OCI-LY3 (cell line): Measurements from ENCODE around the gene MARCOL.
"Not testable (repeated sequence)": the region's sequence is repeated elsewhere in the genome, so short reads cannot be mapped to it uniquely, and the experiment has no call there.

Experiments
- H2AFZ ChIP-seq: fragments of 200-600, 300-600 bp; shearing (Covaris generic); 2 replicates; pipeline ENCODE4 v1.6.0; 2014; ENCODE audit warnings: antibody characterized with exemption, low read depth, low read length
- H3K27ac ChIP-seq: fragments of 200-600, 300-600 bp; sonication (generic); 2 replicates; pipeline ENCODE4 v1.5.1; 2014; ENCODE audit warnings: mild to moderate bottlenecking, low read length, moderate library complexity, mixed read lengths
- H3K27me3 ChIP-seq: fragments of 200-600, 300-600 bp; sonication (generic); 2 replicates; pipeline ENCODE4 v1.6.1; 2014; ENCODE audit warnings: low read depth, low read length, mixed read lengths
- H3K36me3 ChIP-seq: fragments of 200-600, 300-600 bp; sonication (generic); replicated peaks from 2 replicates; pipeline ENCODE3; 2014; ENCODE audit warnings: low read depth, low read length, mixed read lengths
- H3K4me1 ChIP-seq: fragments of 300-600, 200-600 bp; sonication (generic); 2 replicates; pipeline ENCODE4 v1.6.1; 2014; ENCODE audit warnings: low read length, mixed read lengths
- H3K4me2 ChIP-seq: fragments of 200-600, 300-600 bp; sonication (generic); 2 replicates; pipeline ENCODE4 v1.6.1; 2014; ENCODE audit warnings: low read length, mixed read lengths
- H3K4me3 ChIP-seq: fragments of 300-600, 200-600 bp; sonication (generic); 2 replicates; pipeline ENCODE4 v1.5.1; 2014; ENCODE audit warnings: antibody characterized with exemption, mild to moderate bottlenecking, low read length, moderate library complexity
- H3K79me2 ChIP-seq: fragments of 300-600, 200-600 bp; shearing (Covaris generic); 2 replicates; pipeline ENCODE4 v1.6.1; 2014; ENCODE audit warnings: mild to moderate bottlenecking, low read length, mixed read lengths
- H3K9ac ChIP-seq: fragments of 300-600, 200-600 bp; shearing (Covaris generic); 2 replicates; pipeline ENCODE4 v1.6.0; 2014; ENCODE audit warnings: mild to moderate bottlenecking, low read length, moderate library complexity
- H3K9me3 ChIP-seq: fragments of 200-600, 300-600 bp; shearing (Covaris generic); 2 replicates; pipeline ENCODE4 v1.6.1; 2014; ENCODE audit warnings: low read length, mixed read lengths; ENCODE audit not compliant: insufficient read depth
- H4K20me1 ChIP-seq: fragments of 200-600, 300-600 bp; sonication (generic); 2 replicates; pipeline ENCODE4 v1.6.1; 2016; ENCODE audit warnings: low read length, mixed read lengths; ENCODE audit not compliant: insufficient read depth
- CTCF ChIP-seq: fragments of 200-600, 300-600 bp; sonication (generic); IDR thresholded peaks from 2 replicates; pipeline ENCODE4 v1.5.1; 2014; ENCODE audit warnings: antibody characterized with exemption, low read length, low read depth
- EZH2phosphoT487 ChIP-seq: fragments of 200-600 bp; shearing (Covaris generic); IDR thresholded peaks from 2 replicates; pipeline ENCODE4 v1.6.1; 2018; ENCODE audit warnings: antibody characterized with exemption, mixed run types, low read depth

MARCOL gene

GRCh38 chr5:148261221-148261620 lies 22.9 kb downstream of the MARCOL start:
- no peak for TF ChIP-seq CTCF
- no peak for TF ChIP-seq EZH2phosphoT487
- Histone ChIP-seq H3K9ac (no peak overlapping the region), H3K27ac (no peak overlapping the region), H3K27me3 (no peaks in the 10 kb centered on the region), H3K9me3 (no peaks in the 10 kb centered on the region), H3K4me1 (no peaks in the 10 kb centered on the region), H3K4me3 (no peak overlapping the region), H3K79me2 (no peaks in the 10 kb centered on the region), H4K20me1 (no peaks in the 10 kb centered on the region), H3K36me3 (no peaks in the 10 kb centered on the region), H3K4me2 (no peak overlapping the region), H2AFZ (no peak overlapping the region)

- Histone ChIP-seq H3K4me2 (no peak overlapping the region), H3K4me1 (no peaks in the 10 kb centered on the region), H3K9me3 (no peaks in the 10 kb centered on the region), H3K27ac (no peak overlapping the region), H3K79me2 (no peaks in the 10 kb centered on the region), H3K36me3 (no peaks in the 10 kb centered on the region), H4K20me1 (no peaks in the 10 kb centered on the region), H3K27me3 (no peaks in the 10 kb centered on the region), H3K9ac (no peak overlapping the region), H3K4me3 (no peak overlapping the region), H2AFZ (no peak overlapping the region)
- TF ChIP-seq CTCF (no peak), EZH2phosphoT487 (no peak)
Measured at GRCh38 chr5:148267962-148268361, 29.6 kb downstream of the MARCOL start.

DNA sequence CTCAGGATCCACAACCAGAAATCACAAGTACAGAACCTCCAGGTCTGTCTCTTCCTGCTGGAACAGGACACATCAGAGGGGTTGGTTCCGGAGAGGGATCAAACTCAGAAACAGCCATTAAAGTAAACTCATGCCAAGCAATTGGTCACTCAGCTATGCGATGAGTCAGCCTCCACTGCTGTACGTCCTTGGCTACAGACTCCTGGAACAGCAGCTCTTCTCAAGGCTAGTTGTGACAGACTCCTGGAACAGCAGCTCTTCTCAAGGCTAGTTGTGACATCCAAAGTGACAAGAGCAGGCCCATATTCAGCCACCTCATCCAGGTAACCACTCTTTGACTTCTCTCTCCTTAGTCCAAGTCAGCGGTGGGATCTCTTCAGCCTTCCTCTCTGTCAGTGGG lies 30.2 kb downstream of the MARCOL start, which contains the start of gene SPINK13:
TSS of gene SPINK13 (plus strand) at position 229 of the 400 bp plus-strand sequence. CDS start 1,279 bp downstream, outside the sequence.
- Histone ChIP-seq H3K27ac (no peak within 1 kb of the TSS), H3K4me1 (no peaks in the 10 kb centered on the region), H3K27me3 (no peaks in the 10 kb centered on the region), H4K20me1 (no peaks in the 10 kb centered on the region), H3K9me3 (no peaks in the 10 kb centered on the region), H2AFZ (no peak within 1 kb of the TSS), H3K79me2 (no peaks in the 10 kb centered on the region), H3K9ac (no peak within 1 kb of the TSS), H3K36me3 (no peaks in the 10 kb centered on the region), H3K4me3 (no peak within 1 kb of the TSS), H3K4me2 (no peak within 1 kb of the TSS)
- TF ChIP-seq CTCF = no peak
- TF ChIP-seq EZH2phosphoT487 = no peak

DNA sequence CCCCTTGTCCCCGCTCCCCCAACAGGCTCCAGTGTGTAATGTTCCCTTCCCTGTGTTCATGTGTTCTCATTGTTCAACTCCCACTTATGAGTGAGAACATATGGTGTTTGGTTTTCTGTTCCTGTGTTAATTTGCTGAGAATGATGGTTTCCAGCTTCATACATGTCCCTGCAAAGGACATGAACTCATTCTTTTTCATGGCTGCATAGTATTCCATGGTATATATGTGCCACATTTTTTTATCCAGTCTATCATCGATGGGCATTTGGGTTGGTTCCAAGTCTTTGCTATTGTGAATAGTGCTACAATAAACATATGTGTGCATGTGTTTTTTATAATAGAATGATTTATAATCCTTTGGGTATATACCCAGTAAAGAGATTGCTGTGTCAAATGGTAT lies 36.8 kb downstream of the MARCOL start:
- H3K9me3 ChIP-seq, H3K9ac ChIP-seq, H3K27ac ChIP-seq, H3K79me2 ChIP-seq, H3K4me2 ChIP-seq, H2AFZ ChIP-seq, H3K4me1 ChIP-seq, H3K36me3 ChIP-seq, H3K4me3 ChIP-seq, H4K20me1 ChIP-seq, H3K27me3 ChIP-seq: not testable (repeated sequence)

DNA sequence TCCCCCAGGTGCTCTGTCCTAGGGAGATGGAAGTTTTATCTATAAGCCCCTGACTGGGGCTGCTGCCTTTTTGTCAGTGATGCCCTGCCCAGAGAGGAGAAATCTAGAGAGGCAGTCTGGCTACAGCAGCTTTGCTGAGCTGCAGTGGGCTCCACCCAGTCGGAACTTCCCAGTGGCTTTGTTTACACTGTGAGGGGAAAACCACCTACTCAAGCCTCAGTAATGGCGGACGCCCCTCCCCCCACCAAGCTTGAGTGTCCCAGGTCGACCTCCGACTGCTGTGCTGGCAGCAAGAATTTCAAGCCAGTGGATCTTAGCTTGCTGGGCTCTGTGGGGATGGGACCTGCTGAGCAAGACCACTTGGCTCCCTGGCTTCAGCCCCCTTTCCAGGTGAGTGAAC lies 42.6 kb downstream of the MARCOL start:
- Histone ChIP-seq H3K4me3 (peak overlapping the region; percentile 59), H3K27ac (peak overlapping the region; percentile 34), H3K4me1 (peaks cover 16% of the 10 kb centered on the region), H3K4me2 (peak overlapping the region; percentile 66), H2AFZ (peak overlapping the region; percentile 85; the same call in 1 of the 2 replicates), H3K9ac (peak overlapping the region; percentile 46; the same call in 1 of the 2 replicates)
- not testable (repeated sequence) for H3K27me3 ChIP-seq, H3K9me3 ChIP-seq, H3K36me3 ChIP-seq, H4K20me1 ChIP-seq, H3K79me2 ChIP-seq

- Histone ChIP-seq H3K4me1 (peaks cover 16% of the 10 kb centered on the region), H2AFZ (peak overlapping the region; percentile 76; the same call in 1 of the 2 replicates), H3K27ac (peak overlapping the region; percentile 34), H3K4me2 (peak overlapping the region; percentile 66), H3K9ac (peak overlapping the region; percentile 34; the same call in 1 of the 2 replicates), H3K4me3 (peak overlapping the region; percentile 59)
- H4K20me1 ChIP-seq, H3K36me3 ChIP-seq, H3K9me3 ChIP-seq, H3K79me2 ChIP-seq, H3K27me3 ChIP-seq: not testable (repeated sequence)
Measured at GRCh38 chr5:148281336-148281735, 43.0 kb downstream of the MARCOL start.
